NB4 (cell line): ENCODE data around the gene PRELID2.

Experiments
- TF ChIP-seq, protein P1 (sequence below): IDR thresholded peaks from one replicate; pipeline ENCODE4 v1.5.1; 2012; ENCODE audit warnings: low read depth, low read length
- TF ChIP-seq, protein P2 (sequence below): IDR thresholded peaks from 2 replicates; pipeline ENCODE4 v1.6.1; 2011; ENCODE audit warnings: low read depth, low read length

DNA sequence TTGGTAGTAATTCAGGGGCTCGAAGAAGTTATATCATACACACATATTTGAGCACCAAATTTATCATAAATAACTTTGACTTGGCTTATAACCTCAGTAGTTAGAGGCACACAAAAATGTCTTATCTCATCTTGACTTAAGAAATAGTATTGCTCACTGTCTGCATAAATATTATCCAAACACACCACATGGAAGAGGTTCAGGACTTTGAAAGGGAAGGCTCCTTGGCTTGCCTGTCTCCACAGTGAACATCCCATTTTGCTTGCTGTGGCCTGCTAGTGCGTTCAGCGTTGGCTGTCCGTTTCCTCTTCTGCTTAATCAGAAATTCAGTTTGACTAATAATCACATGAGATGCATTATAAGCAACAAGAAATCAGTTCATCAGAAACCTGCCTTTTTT lies 23.8 kb upstream of the PRELID2 start:
- TF ChIP-seq, protein P1, sequence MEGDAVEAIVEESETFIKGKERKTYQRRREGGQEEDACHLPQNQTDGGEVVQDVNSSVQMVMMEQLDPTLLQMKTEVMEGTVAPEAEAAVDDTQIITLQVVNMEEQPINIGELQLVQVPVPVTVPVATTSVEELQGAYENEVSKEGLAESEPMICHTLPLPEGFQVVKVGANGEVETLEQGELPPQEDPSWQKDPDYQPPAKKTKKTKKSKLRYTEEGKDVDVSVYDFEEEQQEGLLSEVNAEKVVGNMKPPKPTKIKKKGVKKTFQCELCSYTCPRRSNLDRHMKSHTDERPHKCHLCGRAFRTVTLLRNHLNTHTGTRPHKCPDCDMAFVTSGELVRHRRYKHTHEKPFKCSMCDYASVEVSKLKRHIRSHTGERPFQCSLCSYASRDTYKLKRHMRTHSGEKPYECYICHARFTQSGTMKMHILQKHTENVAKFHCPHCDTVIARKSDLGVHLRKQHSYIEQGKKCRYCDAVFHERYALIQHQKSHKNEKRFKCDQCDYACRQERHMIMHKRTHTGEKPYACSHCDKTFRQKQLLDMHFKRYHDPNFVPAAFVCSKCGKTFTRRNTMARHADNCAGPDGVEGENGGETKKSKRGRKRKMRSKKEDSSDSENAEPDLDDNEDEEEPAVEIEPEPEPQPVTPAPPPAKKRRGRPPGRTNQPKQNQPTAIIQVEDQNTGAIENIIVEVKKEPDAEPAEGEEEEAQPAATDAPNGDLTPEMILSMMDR: no peak
- TF ChIP-seq, protein P2, sequence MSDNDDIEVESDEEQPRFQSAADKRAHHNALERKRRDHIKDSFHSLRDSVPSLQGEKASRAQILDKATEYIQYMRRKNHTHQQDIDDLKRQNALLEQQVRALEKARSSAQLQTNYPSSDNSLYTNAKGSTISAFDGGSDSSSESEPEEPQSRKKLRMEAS: no peak
